H1 (cell line): ENCODE measurements around the gene FAM120B. TPM values are rescaled to one million over a fixed set of nuclear protein-coding genes. Genes with fewer than 3 reads are reported as not detected.

Source experiments
- ASH2L ChIP-seq: fragments of 200-600, 300-600 bp; sonication (generic); IDR thresholded peaks from one replicate; pipeline ENCODE4 v1.7.1; 2017; ENCODE audit warnings: low read length
- ATF2 ChIP-seq: IDR thresholded peaks from 2 replicates; pipeline ENCODE4 v1.6.1; 2012; ENCODE audit warnings: low read length, inconsistent platforms
- BCL11A ChIP-seq, 2 experiments: IDR thresholded peaks; one replicate each; pipeline ENCODE4 v1.6.1; 2011; ENCODE audit warnings: low read depth in 2 of 2, low read length in 2 of 2, mild to moderate bottlenecking in 2 of 2
- CBX5 ChIP-seq: fragments of 300-800, 300-1000 bp; sonication (generic); IDR thresholded peaks from 2 replicates; pipeline ENCODE4 v1.7.1; 2016; ENCODE audit warnings: antibody characterized with exemption, low read length, low read depth
- CBX8 ChIP-seq: fragments of 300-800, 300-1000 bp; sonication (generic); IDR thresholded peaks from 2 replicates; pipeline ENCODE4 v1.7.1; 2016; ENCODE audit warnings: low read depth, low read length, borderline replicate concordance
- CEBPB ChIP-seq: IDR thresholded peaks from 2 replicates; pipeline ENCODE4 v1.6.1; 2012; ENCODE audit warnings: low read depth, low read length
- E2F6 ChIP-seq: IDR thresholded peaks from 2 replicates; pipeline ENCODE4 v1.6.1; 2012; ENCODE audit warnings: inconsistent platforms
- EP300 ChIP-seq, 2 experiments: IDR thresholded peaks; 1 replicate in 1 of 2; 2 replicates in 1 of 2; pipeline ENCODE4 v1.6.1; 2011 to 2012; ENCODE audit warnings: low read depth in 2 of 2, low read length in 2 of 2, mild to moderate bottlenecking in 2 of 2, borderline replicate concordance in 1 of 2, inconsistent platforms in 1 of 2, moderate library complexity in 1 of 2
- KDM5A ChIP-seq: fragments of 200-600 bp; IDR thresholded peaks from 2 replicates; pipeline ENCODE4 v1.7.1; 2012; ENCODE audit warnings: mild to moderate bottlenecking, low read length, inconsistent platforms, mixed read lengths
- MAFK ChIP-seq: IDR thresholded peaks from 2 replicates; pipeline ENCODE4 v1.6.1; 2012; ENCODE audit warnings: low read depth, mild to moderate bottlenecking, improper control_type of control experiment, low read length
- NANOG ChIP-seq: IDR thresholded peaks from 2 replicates; pipeline ENCODE4 v1.6.1; 2011; ENCODE audit warnings: low read length, low read depth, mild to moderate bottlenecking, inconsistent platforms; ENCODE audit not compliant: insufficient read depth, poor library complexity, severe bottlenecking
- SAP30 ChIP-seq: fragments of 300-600 bp; sonication (generic); IDR thresholded peaks from 2 replicates; pipeline ENCODE4 v1.7.1; 2012; ENCODE audit warnings: low read length, moderate library complexity, mild to moderate bottlenecking, inconsistent platforms; ENCODE audit not compliant: insufficient read depth, insufficient replicate concordance
- SIN3A ChIP-seq, 2 experiments: IDR thresholded peaks in 1 of 2; conservative IDR thresholded peaks in 1 of 2; 2 replicates each; pipeline ENCODE4 v1.6.1; 2011 to 2012; ENCODE audit warnings: low read length in 2 of 2, improper control_type of control experiment in 1 of 2, low read depth in 1 of 2, mild to moderate bottlenecking in 1 of 2
- SP2 ChIP-seq: IDR thresholded peaks from 2 replicates; pipeline ENCODE4 v1.6.1; 2012; ENCODE audit warnings: mild to moderate bottlenecking, low read length, inconsistent platforms
- SRF ChIP-seq: IDR thresholded peaks from 2 replicates; pipeline ENCODE4 v1.6.1; 2011; ENCODE audit warnings: mild to moderate bottlenecking, low read depth, low read length, moderate library complexity
- TAF1 ChIP-seq: IDR thresholded peaks from 2 replicates; pipeline ENCODE4 v1.6.1; 2011; ENCODE audit warnings: mild to moderate bottlenecking, low read depth, low read length
- TAF7 ChIP-seq: optimal IDR thresholded peaks from 2 replicates; pipeline ENCODE3; 2011; ENCODE audit warnings: low read depth, mild to moderate bottlenecking, inconsistent platforms, low read length, moderate library complexity, borderline replicate concordance
- TCF12 ChIP-seq: IDR thresholded peaks from 2 replicates; pipeline ENCODE4 v1.6.1; 2011; ENCODE audit warnings: low read depth, mild to moderate bottlenecking, low read length
- YY1 ChIP-seq: IDR thresholded peaks from 2 replicates; pipeline ENCODE4 v1.6.1; 2011; ENCODE audit warnings: low read depth, mild to moderate bottlenecking, low read length
- polyA plus RNA-seq, 7 experiments: library from polyadenylated mRNA; depleted of rRNA in 3 of 7; stranded (reverse) in 5 of 7; unstranded in 2 of 7; fragments of >200 nt in 5 of 7; fragments of 200-250 nt in 2 of 7; gene quantifications; 1 replicate in 5 of 7; 2 replicates in 1 of 7; 4 replicates in 1 of 7; pipeline versions ENCODE4 v1.2.1 to v1.2.3, GENCODE V29; 2011 to 2013; ENCODE audit warnings: missing spikeins in 2 of 7, mixed read lengths in 2 of 7
- total RNA-seq: library from RNA; stranded (reverse); fragmentation: NEBNext Ultra II Directional; extraction: Animal tissue kit (Norgen Biotek cat#: 25700); gene quantifications from 2 replicates; pipeline ENCODE4 v1.2.1, GENCODE V29; 2021

Gene FAM120B
- total and polyA plus RNA-seq, 2 of the 8 experiments (the other 6 are each of a cell fraction or from before 2014, with no cell fraction given), result 5.1 to 12.5 TPM

- TF ChIP-seq SAP30, result no peak
- 0 out of 2 replicates have a peak, but pooled peaks have one; percentile 15 for TF ChIP-seq YY1
- no peak for TF ChIP-seq SP2
- TF ChIP-seq NANOG, result no peak
- TF ChIP-seq CBX5, result no peak
- peak; percentile 68 for TF ChIP-seq E2F6
- no peak for TF ChIP-seq SRF
- TF ChIP-seq EP300 (IDR thresholded peaks at IDR 0.05; ENCODE audit: borderline replicate concordance in 1 of 2, low read depth in 2 of 2, low read length in 2 of 2), result no peak
- no peak for TF ChIP-seq TCF12
- TF ChIP-seq TAF1, result no peak
- TF ChIP-seq KDM5A, result no peak
- no peak for TF ChIP-seq CEBPB
- peak in 1 of 2 experiments; percentile 48; a peak in 1 of 4 replicates for TF ChIP-seq SIN3A (conservative IDR thresholded peaks at IDR 0.05 in 1 of 2, IDR thresholded peaks at IDR 0.05 in 1 of 2; ENCODE audit: low read depth in 1 of 2, low read length in 2 of 2)
- no peak for TF ChIP-seq CBX8
- TF ChIP-seq BCL11A (IDR thresholded peaks at IDR 0.05; ENCODE audit: low read depth in 2 of 2, low read length in 2 of 2), result no peak
- no peak for TF ChIP-seq MAFK
- no peak for TF ChIP-seq ATF2
- TF ChIP-seq TAF7, result no peak
- peak; percentile 81 for TF ChIP-seq ASH2L
- TF ChIP-seq, all 59 proteins: peak for 15
Measured at GRCh38 chr6:170291271-170292110, 15.1 kb upstream of the FAM120B start (continued).
